HG03135 (cell line): Measurements from ENCODE around the gene NOP9.

Experiments used
- ATAC-seq: cut with Tn5 transposase; IDR thresholded peaks from one replicate; pipeline ENCODE4 v1.9.1; 2021; ENCODE audit warnings: mild to moderate bottlenecking, moderate library complexity; ENCODE audit not compliant: unreplicated experiment

NOP9 gene

DNA sequence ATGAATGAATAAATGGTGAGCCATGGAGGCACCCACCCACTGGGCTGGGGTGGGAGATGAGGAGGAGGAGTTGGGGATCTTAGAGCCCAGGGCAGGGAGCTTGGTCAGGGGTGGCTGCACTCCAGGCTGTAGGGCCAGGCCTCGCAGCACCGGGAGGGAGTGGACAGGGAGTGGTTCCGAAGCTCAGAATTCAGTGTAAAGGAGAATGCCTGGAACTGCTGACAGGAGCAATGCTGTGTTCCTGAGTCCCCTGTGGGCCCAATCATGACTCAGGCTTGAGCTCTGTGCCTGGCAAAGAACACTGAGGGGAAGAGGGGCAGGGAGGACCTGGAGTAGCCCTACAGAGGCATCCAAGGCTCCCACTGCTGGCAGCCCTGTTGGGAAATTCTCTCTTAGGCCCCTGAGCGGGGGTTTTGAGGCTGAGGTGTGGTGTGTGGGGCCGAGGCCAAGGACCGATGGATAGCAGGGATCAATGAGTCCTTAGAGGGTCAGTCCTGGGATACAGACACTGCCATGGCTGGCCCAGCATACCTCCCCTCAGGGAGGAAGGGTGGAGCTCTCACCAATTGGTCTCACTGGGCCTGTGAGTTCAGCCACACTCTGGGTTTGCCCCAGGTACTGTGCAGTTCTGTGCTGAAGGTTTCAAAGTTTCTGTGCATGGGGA, 18.7 kb upstream of the NOP9 start:
- no peak for ATAC-seq

GRCh38 chr14:24281636-24282035, 18.0 kb upstream of the NOP9 start:
- no peak for ATAC-seq

- ATAC-seq: no peak
Observed at GRCh38 chr14:24282736-24283135, 16.9 kb upstream of the NOP9 start.

- no peak for ATAC-seq
Observed at GRCh38 chr14:24283796-24284460, 15.7 kb upstream of the NOP9 start.

- no peak for ATAC-seq
Observed at GRCh38 chr14:24284501-24285035, 15.1 kb upstream of the NOP9 start.

DNA sequence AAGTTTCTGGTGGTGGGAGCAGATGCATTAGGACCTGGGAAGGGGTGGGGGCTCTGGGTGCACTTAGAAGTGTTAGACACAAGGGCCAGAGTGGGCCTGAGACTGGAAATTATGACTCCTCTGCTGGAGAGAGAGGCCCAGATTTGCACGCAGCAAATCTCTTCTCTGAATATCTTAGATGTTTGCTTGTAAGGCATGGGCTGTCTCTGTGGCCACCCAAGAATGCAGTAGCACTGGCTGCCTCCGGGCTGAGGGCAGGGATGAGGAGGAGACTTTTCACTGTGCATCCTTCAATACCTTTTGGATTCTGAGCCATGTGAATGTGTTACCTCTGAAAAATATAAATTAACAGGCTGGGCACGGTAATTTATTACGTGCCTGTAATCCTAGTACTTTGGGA, 14.3 kb upstream of the NOP9 start:
- ATAC-seq: no peak

DNA sequence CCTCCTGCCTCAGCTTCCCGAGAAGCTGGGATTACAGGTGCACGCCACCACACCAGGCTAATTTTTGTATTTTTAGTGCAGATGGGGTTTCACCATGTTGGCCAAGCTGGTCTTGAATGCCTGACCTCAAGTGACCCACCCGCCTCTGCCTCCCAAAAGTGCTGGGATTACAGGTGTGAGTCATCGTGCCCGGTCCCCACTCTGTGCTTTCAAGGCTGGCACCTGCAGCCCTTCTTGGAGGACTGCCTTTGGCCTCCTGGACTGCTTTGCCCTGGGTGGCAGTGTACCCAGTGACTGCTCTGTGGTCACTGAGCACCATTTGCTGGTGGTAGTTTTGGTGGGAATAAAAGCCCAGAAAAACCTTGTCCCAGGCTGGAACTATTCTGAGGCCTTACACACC, 12.7 kb upstream of the NOP9 start:
- no peak for ATAC-seq

- ATAC-seq: peak; percentile 65
Observed at GRCh38 chr14:24289649-24290280, 9.9 kb upstream of the NOP9 start.

GRCh38 chr14:24290746-24291145, 8.9 kb upstream of the NOP9 start:
- ATAC-seq: no peak

GRCh38 chr14:24291446-24292117, 8.1 kb upstream of the NOP9 start:
- ATAC-seq: no peak

GRCh38 chr14:24292118-24292807, 7.4 kb upstream of the NOP9 start:
- ATAC-seq: no peak

GRCh38 chr14:24293525-24293924, 6.1 kb upstream of the NOP9 start:
- no peak for ATAC-seq

DNA sequence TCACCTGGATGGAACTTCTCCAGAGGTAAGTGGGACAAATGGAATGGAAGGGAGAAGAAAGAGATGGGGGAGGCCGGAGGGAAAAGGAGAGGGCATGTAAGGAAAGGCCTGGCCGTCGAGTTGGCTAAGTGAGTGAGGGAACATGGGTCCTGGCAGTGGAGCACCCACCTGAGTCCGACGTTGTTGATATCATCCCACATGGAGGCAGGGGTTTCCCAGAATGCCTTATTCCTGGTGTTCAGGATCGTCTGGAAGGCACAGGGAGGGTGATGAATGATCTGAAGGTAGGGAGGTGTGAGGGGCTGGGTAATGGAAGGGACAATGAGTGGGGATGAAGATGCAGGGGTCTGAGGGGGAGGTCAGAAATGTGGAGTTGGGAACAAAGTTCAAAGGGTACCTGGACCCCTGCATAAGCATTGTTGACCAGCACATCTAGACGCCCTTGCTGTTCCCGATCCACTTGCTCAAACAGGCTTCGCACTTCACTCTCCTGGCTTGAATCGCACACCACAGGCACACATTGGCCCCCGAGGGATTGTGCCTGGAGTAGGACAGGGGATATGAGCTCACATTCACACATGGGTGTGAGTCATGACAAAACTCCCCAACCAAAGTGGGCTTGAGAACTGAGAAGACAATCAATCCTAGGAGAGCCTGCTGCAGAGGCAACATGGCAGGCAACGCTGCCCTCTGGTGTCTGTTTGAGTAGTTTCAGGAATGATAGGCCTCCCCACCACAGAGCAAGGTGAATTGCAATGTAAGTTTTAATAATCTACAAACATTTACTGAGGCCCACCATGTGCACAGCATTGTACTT, 3.1 kb upstream of the NOP9 start:
- peak; percentile 50 for ATAC-seq

DNA sequence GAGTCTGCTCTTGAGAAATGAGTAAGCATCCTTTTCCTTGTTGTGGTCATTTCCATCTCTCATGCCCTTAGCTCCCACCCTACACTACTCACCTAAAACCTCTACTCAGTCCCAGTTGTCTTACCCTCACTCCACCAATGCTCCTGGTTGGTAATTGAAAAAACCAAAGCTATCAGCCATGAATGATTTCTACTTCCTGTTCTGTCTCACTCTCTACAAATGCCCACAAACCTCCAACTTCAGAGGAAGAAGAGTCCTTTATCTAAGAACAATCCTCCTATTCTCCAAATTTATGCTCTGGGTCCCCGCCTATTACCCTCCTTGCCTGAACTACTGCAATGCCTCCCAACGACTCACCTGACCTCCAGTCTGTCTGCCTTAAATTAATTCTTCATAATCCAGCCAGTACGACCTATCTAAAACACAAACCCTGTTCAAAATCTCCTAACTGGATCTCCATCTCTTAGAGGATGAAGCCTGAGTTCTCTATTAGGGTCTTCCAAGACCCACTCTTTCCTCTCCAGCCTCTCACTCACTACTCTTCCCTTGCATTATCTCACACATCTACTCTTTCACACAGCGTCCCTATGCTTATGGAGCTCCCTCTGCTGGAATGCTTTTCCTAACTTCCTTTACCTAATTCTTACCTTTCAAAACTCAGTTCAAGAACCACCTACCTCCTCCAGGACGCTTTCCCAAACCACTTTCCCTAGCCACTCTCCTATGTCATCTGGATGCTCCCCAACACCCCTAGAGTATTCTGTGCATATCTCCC, 2.3 kb upstream of the NOP9 start:
- peak; percentile 13 for ATAC-seq

DNA sequence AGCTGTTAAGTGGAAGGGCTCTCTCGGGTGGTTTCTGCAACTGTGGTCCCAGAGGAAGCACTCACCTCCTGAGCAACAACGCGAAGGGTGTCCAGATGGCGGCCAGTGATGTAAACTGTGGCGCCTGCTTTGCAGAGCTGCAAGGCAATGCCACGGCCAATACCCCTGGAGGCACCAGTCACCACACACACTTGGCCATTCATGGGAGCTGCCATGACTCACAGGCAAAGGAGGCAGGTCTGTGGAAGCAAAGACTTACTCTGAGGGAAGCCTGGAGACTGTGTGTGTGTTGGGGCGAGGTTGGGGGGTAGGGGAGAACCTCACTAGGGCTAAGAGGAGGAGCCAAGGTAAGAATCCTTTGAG, 777 bp upstream of the NOP9 start:
- ATAC-seq: no peak

- no peak for ATAC-seq
Observed at GRCh38 chr14:24300326-24300980, 803 bp downstream of the NOP9 start.

DNA sequence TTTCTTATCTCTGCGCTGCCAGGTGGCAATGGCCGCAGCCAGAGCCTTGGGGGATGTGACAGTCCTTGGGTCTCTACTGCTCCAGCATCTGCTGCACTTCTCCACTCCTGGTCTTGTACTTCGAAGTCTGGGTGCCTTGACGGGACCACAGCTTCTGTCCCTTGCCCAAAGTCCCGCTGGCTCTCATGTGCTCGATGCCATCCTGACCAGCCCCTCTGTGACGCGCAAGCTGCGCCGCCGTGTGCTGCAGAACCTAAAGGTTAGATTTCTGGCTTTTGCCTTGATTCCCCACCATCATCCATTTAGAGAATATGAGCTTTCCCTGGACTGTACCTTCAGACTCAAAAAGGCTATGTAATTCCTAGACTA, 4.4 kb downstream of the NOP9 start:
- no peak for ATAC-seq

DNA sequence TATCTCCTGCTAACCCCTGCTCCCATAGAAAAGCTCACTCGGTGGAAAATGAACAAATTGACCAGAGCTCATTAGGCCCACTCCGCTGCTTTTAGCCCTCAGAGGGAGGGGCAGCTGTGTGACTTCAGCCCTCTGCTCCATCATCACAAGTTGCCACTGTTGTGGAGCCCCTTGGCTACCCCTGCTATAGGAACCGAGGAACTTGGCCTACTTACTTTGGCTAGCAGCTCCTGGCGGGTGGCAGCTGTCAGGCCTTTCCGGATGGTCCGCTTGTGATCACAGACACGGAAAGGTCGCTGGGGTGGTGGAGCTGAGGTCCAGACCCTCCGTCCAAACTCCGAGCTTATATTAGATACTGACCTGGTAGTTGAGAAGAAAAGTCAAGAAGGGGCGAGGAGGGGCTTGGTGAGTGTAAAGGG, 7.5 kb downstream of the NOP9 start:
- no peak for ATAC-seq
